Suprapubic skin (tissue), 4 donors: ENCODE measurements around the gene PACS2. TPM values are rescaled to one million over a fixed set of nuclear protein-coding genes. Genes with fewer than 3 reads are reported as not detected.

ENCODE experiments used
- DNase-seq, 2 donors: peaks; one replicate each; pipeline ENCODE4 v3.0.0-alpha.2; 2019; ENCODE audit warnings: low spot score in 2 of 2
- H3K27ac ChIP-seq: fragments of 200-600 bp; sonication (generic); one replicate; pipeline ENCODE4 v1.5.1; 2019
- H3K27me3 ChIP-seq: fragments of 200-600 bp; sonication (generic); one replicate; pipeline ENCODE4 v1.5.1; 2019
- H3K36me3 ChIP-seq: fragments of 200-600 bp; sonication (generic); one replicate; pipeline ENCODE4 v1.5.1; 2019
- H3K4me1 ChIP-seq: fragments of 200-600 bp; sonication (generic); one replicate; pipeline ENCODE4 v1.5.1; 2019
- H3K4me3 ChIP-seq: fragments of 200-600 bp; sonication (generic); one replicate; pipeline ENCODE4 v1.5.1; 2019; ENCODE audit warnings: mild to moderate bottlenecking
- H3K9me3 ChIP-seq: fragments of 200-600 bp; sonication (generic); one replicate; pipeline ENCODE4 v1.5.1; 2019
- CTCF ChIP-seq, 2 donors: fragments of 200-600 bp in 1 of 2; fragments of 450-650 bp in 1 of 2; sonication (generic) in 1 of 2; IDR thresholded peaks; one replicate each; pipeline ENCODE4 v1.5.1; 2016 to 2019; ENCODE audit warnings: antibody characterized with exemption in 2 of 2, mild to moderate bottlenecking in 1 of 2, moderate library complexity in 1 of 2
- EP300 ChIP-seq: sonication (generic); formaldehyde crosslinking; IDR thresholded peaks from one replicate; pipeline ENCODE4 v1.6.1; 2017; ENCODE audit warnings: antibody characterized with exemption
- POLR2A ChIP-seq, 2 donors: fragments of 450-650 bp; IDR thresholded peaks; one replicate each; pipeline ENCODE4 v1.6.1; 2017; ENCODE audit warnings: antibody characterized with exemption in 2 of 2, mild to moderate bottlenecking in 2 of 2, moderate library complexity in 2 of 2
- POLR2AphosphoS5 ChIP-seq, 3 donors: sonication (generic); formaldehyde crosslinking; IDR thresholded peaks; one replicate each; pipeline ENCODE4 v1.6.1; 2017; ENCODE audit warnings: antibody characterized with exemption in 3 of 3
- WGBS: methylation state at CpG from one replicate; pipeline ENCODE4 v1.1.5; 2018; 5-methylcytosine and 5-hydroxymethylcytosine counted together
- total RNA-seq, 4 donors: library from RNA; depleted of rRNA; stranded (reverse); fragments of >200 nt; gene quantifications; one replicate each; pipeline ENCODE4 v1.1.0, GENCODE V29; 2016

The PACS2 gene
- total RNA-seq, 4 donors from 2014 or later = 41.9 to 100 (median 66.6) TPM

DNA sequence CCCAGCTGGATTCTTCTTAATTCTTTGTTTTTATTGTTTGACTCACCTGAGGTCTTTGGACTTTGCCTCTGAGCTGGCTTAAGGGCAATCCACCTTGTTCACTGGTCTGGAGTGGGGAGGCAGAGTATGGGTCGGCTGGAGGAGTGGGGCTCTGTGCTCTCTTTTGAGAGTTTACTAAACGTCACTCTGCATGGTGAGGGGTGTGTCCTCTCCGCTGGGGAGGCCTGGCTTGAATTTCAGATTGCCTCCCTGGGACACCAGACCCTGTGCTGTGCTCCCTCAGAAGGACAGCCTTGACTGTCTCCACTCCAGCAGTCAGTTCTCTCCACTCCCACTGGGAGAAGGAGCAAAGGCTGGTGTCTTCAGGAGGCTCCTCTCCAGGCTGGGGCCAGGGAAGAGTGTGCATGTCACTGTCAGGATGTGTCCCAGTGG is 103.2 kb downstream of the PACS2 start:
- WGBS = 89% methylated on average over 3 of the region's 3 CpGs

DNA sequence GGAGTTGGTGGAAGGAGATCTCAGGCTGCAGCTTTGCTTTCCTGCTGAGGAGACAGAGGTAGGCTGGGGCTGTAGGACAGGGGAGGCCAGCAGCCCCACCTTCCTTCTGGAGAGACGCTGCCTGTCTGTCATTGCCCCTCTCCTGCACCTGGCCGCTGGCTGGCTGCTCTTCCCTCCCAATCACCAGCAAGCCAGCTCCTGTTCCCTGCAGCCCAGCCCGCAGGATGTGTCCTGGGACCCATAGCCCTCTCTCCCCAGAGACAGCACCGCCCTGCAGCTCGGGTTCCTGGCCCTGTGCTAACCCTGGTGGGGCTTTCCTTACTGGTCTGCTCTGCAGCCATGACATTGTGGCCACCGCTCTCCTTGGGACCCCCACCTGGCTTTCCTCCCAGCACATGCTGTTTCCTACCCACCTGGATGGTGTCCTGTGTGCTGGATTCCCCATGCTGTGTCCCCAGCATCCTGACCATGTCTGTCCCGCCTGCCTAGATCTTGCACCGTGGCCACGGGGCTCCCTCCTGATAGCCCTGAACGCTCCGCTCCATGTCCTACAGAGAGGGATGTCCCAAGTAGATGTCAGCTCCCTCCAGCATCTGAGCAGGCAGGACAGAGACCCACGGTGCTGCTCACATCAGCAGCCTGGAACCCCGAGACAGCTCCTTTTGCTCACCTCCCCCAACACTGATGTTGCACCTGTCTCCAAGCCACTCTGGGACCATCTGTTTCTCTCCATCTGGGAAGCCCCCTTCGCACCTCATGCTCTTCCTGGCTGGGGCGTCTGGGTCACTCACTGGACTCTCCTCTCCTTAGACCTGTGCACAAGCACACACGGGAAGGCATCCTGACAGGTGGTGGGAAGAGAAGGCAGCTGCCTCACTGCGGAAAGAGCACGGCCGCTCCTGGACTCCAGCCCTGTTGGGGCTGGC is 104.0 kb downstream of the PACS2 start:
- H3K27ac ChIP-seq = no peak overlapping the region
- peaks cover 49% of the 10 kb centered on the region for H3K4me1 ChIP-seq
- peak in 1 of 2 donors; percentile 60 for DNase-seq
- no peaks in the 10 kb centered on the region for H3K36me3 ChIP-seq
- no peaks in the 10 kb centered on the region for H3K27me3 ChIP-seq
- peak overlapping the region; percentile 72 for H3K4me3 ChIP-seq
- no peaks in the 10 kb centered on the region for H3K9me3 ChIP-seq
- WGBS = 84% methylated on average over 19 of the region's 19 CpGs
- no peak for TF ChIP-seq EP300
- TF ChIP-seq POLR2AphosphoS5 (IDR thresholded peaks at IDR 0.05) = no peak
- TF ChIP-seq POLR2A (IDR thresholded peaks at IDR 0.05) = no peak
- TF ChIP-seq CTCF (IDR thresholded peaks at IDR 0.05) = no peak

More for the DNA sequence above, 103.2 kb downstream of the PACS2 start:
- no peaks in the 10 kb centered on the region for H3K9me3 ChIP-seq
- peaks cover 46% of the 10 kb centered on the region for H3K4me1 ChIP-seq
- no peak overlapping the region for H3K27ac ChIP-seq
- H3K27me3 ChIP-seq = no peaks in the 10 kb centered on the region
- no peak for DNase-seq
- TF ChIP-seq POLR2AphosphoS5 (IDR thresholded peaks at IDR 0.05) (no peak), POLR2A (IDR thresholded peaks at IDR 0.05) (no peak), EP300 (no peak), CTCF (IDR thresholded peaks at IDR 0.05) (no peak)
- H3K36me3 ChIP-seq = no peaks in the 10 kb centered on the region
- no peak overlapping the region for H3K4me3 ChIP-seq

- H3K4me1 ChIP-seq = peaks cover 47% of the 10 kb centered on the region
- no peaks in the 10 kb centered on the region for H3K27me3 ChIP-seq
- H3K9me3 ChIP-seq = no peaks in the 10 kb centered on the region
- peak in 1 of 2 donors; percentile 68 for DNase-seq
- H3K27ac ChIP-seq = peak within 1 kb of the TSS; percentile 72
- TF ChIP-seq EP300 = no peak
- no peak for TF ChIP-seq POLR2A (IDR thresholded peaks at IDR 0.05)
- no peak for TF ChIP-seq CTCF (IDR thresholded peaks at IDR 0.05)
- TF ChIP-seq POLR2AphosphoS5 (IDR thresholded peaks at IDR 0.05) = no peak
- WGBS = 0% methylated on average over 13 of the region's 96 CpGs
- H3K36me3 ChIP-seq = no peaks in the 10 kb centered on the region
- H3K4me3 ChIP-seq = peak within 1 kb of the TSS; percentile 72
Observed at GRCh38 chr14:105419195-105420091, 104.9 kb downstream of the PACS2 start, which contains the start of gene MTA1. MTA1 (plus strand) TSS chr14:105419827; CDS start chr14:105420036, 209 bp downstream.

DNA sequence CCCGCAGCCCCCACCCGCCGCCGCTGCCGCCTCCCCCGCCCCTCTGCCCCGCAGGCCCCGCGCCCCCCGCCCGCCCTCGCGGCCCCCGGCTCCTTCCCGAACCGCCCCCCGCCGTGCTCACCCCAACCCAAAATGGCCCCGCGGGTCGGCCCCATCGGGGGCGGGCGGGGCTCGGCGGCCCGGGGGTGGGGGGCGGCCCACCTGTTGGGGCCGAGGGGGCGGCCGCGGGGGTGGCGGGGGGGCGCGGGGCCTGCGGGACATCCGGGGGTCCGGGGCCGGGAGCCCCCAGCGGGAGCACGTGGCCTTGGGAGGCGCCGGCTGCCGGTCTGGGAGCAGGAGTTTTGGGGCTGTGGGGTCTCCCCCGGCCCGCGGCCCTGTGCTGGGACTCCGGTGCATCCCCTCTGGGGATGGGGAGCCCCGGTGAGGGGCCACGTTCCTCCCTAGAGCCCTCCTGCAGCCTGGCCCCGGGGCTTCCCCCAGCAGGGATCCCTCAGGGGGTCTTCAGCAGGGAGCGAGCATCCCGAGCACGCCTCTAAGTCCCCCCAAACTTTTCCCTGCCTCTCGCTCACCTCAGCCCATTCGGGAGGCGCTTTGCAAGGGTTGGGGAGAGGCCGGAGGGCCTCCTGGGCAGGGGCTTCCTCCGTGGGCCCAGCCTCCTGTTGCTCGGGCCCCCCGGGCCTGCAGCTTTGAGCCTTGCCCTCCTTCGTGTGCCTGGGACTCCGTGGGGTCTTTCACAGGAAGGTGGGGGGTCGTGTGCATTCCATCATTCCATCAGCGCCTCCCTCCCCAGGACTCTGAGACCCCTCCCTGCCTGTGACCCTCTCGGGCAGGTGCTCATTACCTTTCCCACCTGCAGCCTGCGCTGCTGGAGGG is 105.8 kb downstream of the PACS2 start:
- no peaks in the 10 kb centered on the region for H3K9me3 ChIP-seq
- H3K27me3 ChIP-seq = no peaks in the 10 kb centered on the region
- H3K36me3 ChIP-seq = peaks cover 3% of the 10 kb centered on the region
- peaks cover 40% of the 10 kb centered on the region for H3K4me1 ChIP-seq
- WGBS = 0% methylated on average over 11 of the region's 67 CpGs
- DNase-seq = no peak
- H3K4me3 ChIP-seq = peak overlapping the region; percentile 72
- TF ChIP-seq EP300 (no peak), CTCF (IDR thresholded peaks at IDR 0.05) (no peak), POLR2A (IDR thresholded peaks at IDR 0.05) (no peak), POLR2AphosphoS5 (IDR thresholded peaks at IDR 0.05) (no peak)
- peak overlapping the region; percentile 72 for H3K27ac ChIP-seq
